Measurements from ENCODE around the gene DNMT3B. TPM values are rescaled to one million over a fixed set of nuclear protein-coding genes. Genes with fewer than 3 reads are reported as not detected.
A peak's percentile ranks its signal among the peaks of the same experiment; 100 is the strongest.

DNMT3B gene
- total RNA-seq, 1 experiment from 2014 or later, result 105 TPM

- H3K27ac Mint-ChIP-seq (ENCODE audit: unreplicated experiment), result no peak overlapping the region
- no peak overlapping the region for H3K4me3 ChIP-seq (ENCODE audit: low read depth, low read length)
- peaks cover 100% of the 10 kb centered on the region for H3K36me3 Mint-ChIP-seq (ENCODE audit: insufficient read depth, unreplicated experiment)
- H3K4me1 Mint-ChIP-seq (ENCODE audit: low read depth, unreplicated experiment), result no peaks in the 10 kb centered on the region
- H3K4me1 ChIP-seq, result no peaks in the 10 kb centered on the region
- no peaks in the 10 kb centered on the region for H3K27me3 ChIP-seq (replicated peaks; ENCODE audit: control insufficient read depth, insufficient read depth, low read length)
- no peaks in the 10 kb centered on the region for H3K9me3 Mint-ChIP-seq (ENCODE audit: unreplicated experiment)
- no peak overlapping the region for H3K4me3 Mint-ChIP-seq (ENCODE audit: unreplicated experiment)
- ChIA-PET CTCF (interaction anchor here (0.6 kb wide), 1 partner anchor 909 kb away, joined by 3 read pairs; no protein-coding TSS in a partner anchor), POLR2A (no interaction called here)
- TF ChIP-seq CTCF (IDR thresholded peaks at IDR 0.05; ENCODE audit: insufficient read depth in 1 of 2, low read depth in 1 of 2, low read length in 1 of 2, severe bottlenecking in 1 of 2, unreplicated experiment in 1 of 2), result no peak
- peaks cover 6% of the 10 kb centered on the region for H3K36me3 ChIP-seq (ENCODE audit: control insufficient read depth, insufficient read depth, low read length)
- no TSS peak for BruUV-seq (replicated peaks)
- intact Hi-C loops (cut with micrococcal nuclease; ENCODE audit: unreplicated experiment), result no loop called here
- no peaks in the 10 kb centered on the region for H3K27me3 Mint-ChIP-seq (ENCODE audit: insufficient read depth, unreplicated experiment)
- peak in 1 of 2 experiments; percentile 34 for DNase-seq
- H3K9me3 ChIP-seq, result no peaks in the 10 kb centered on the region
Measured at GRCh38 chr20:32847964-32848363, 85.8 kb downstream of the DNMT3B start.

GRCh38 chr20:32848846-32849245 lies 86.7 kb downstream of the DNMT3B start:
- Histone ChIP-seq H3K4me3 (ENCODE audit: low read depth, low read length) (no peak overlapping the region), H3K9me3 (no peaks in the 10 kb centered on the region), H3K27me3 (replicated peaks; ENCODE audit: control insufficient read depth, insufficient read depth, low read length) (no peaks in the 10 kb centered on the region), H3K36me3 (ENCODE audit: control insufficient read depth, insufficient read depth, low read length) (peaks cover 6% of the 10 kb centered on the region), H3K4me1 (no peaks in the 10 kb centered on the region)
- no peak for TF ChIP-seq CTCF (IDR thresholded peaks at IDR 0.05; ENCODE audit: insufficient read depth in 1 of 2, low read depth in 1 of 2, low read length in 1 of 2, severe bottlenecking in 1 of 2, unreplicated experiment in 1 of 2)
- no peaks in the 10 kb centered on the region for H3K4me1 Mint-ChIP-seq (ENCODE audit: low read depth, unreplicated experiment)
- intact Hi-C loops (cut with micrococcal nuclease; ENCODE audit: unreplicated experiment), result no loop called here
- DNase-seq, result peak in 1 of 2 experiments; percentile 26
- no peaks in the 10 kb centered on the region for H3K27me3 Mint-ChIP-seq (ENCODE audit: insufficient read depth, unreplicated experiment)
- no peak overlapping the region for H3K27ac Mint-ChIP-seq (ENCODE audit: unreplicated experiment)
- TSS peak; percentile 33 for BruUV-seq (replicated peaks)
- H3K36me3 Mint-ChIP-seq (ENCODE audit: insufficient read depth, unreplicated experiment), result peaks cover 97% of the 10 kb centered on the region
- H3K4me3 Mint-ChIP-seq (ENCODE audit: unreplicated experiment), result no peak overlapping the region
- POLR2A ChIA-PET, result no interaction called here
- H3K9me3 Mint-ChIP-seq (ENCODE audit: unreplicated experiment), result no peaks in the 10 kb centered on the region
- CTCF ChIA-PET, result no interaction called here

- peaks cover 6% of the 10 kb centered on the region for H3K36me3 ChIP-seq (ENCODE audit: control insufficient read depth, insufficient read depth, low read length)
- H3K27me3 ChIP-seq (replicated peaks; ENCODE audit: control insufficient read depth, insufficient read depth, low read length), result no peaks in the 10 kb centered on the region
- CTCF ChIA-PET, result no interaction called here
- no peaks in the 10 kb centered on the region for H3K4me1 ChIP-seq
- peak in 1 of 2 experiments; percentile 28 for DNase-seq
- no peak overlapping the region for H3K4me3 ChIP-seq (ENCODE audit: low read depth, low read length)
- Mint-ChIP-seq H3K36me3 (ENCODE audit: insufficient read depth, unreplicated experiment) (peaks cover 91% of the 10 kb centered on the region), H3K4me1 (ENCODE audit: low read depth, unreplicated experiment) (no peaks in the 10 kb centered on the region), H3K27ac (ENCODE audit: unreplicated experiment) (no peak overlapping the region), H3K4me3 (ENCODE audit: unreplicated experiment) (no peak overlapping the region), H3K27me3 (ENCODE audit: insufficient read depth, unreplicated experiment) (no peaks in the 10 kb centered on the region), H3K9me3 (ENCODE audit: unreplicated experiment) (no peaks in the 10 kb centered on the region)
- no peak for TF ChIP-seq CTCF (IDR thresholded peaks at IDR 0.05; ENCODE audit: insufficient read depth in 1 of 2, low read depth in 1 of 2, low read length in 1 of 2, severe bottlenecking in 1 of 2, unreplicated experiment in 1 of 2)
- intact Hi-C loops (cut with micrococcal nuclease; ENCODE audit: unreplicated experiment), result no loop called here
- no TSS peak for BruUV-seq (replicated peaks)
- no peaks in the 10 kb centered on the region for H3K9me3 ChIP-seq
- POLR2A ChIA-PET, result interaction anchor here (0.6 kb wide), 1 partner anchor 30 kb away, joined by 8 read pairs; the partner anchor contains the start of gene MAPRE1
Measured at GRCh38 chr20:32849577-32849976, 87.4 kb downstream of the DNMT3B start.
